Measurements from ENCODE around the gene RBM6.
"Not testable (repeated sequence)": the region's sequence is repeated elsewhere in the genome, so short reads cannot be mapped to it uniquely, and the experiment has no call there.

- not testable (repeated sequence) for TF ChIP-seq REST (IDR thresholded peaks at IDR 0.05; ENCODE audit: low read depth); ZNF274 (IDR thresholded peaks at IDR 0.05; ENCODE audit: low read depth, low read length); POLR2AphosphoS5 (IDR thresholded peaks at IDR 0.05; ENCODE audit: low read depth, low read length); JUND (IDR thresholded peaks at IDR 0.05); POLR2A (IDR thresholded peaks at IDR 0.05; ENCODE audit: borderline replicate concordance, extremely low read depth, insufficient read depth, insufficient read length); EZH2 (IDR thresholded peaks at IDR 0.05)
- TF ChIP-seq, protein P1, sequence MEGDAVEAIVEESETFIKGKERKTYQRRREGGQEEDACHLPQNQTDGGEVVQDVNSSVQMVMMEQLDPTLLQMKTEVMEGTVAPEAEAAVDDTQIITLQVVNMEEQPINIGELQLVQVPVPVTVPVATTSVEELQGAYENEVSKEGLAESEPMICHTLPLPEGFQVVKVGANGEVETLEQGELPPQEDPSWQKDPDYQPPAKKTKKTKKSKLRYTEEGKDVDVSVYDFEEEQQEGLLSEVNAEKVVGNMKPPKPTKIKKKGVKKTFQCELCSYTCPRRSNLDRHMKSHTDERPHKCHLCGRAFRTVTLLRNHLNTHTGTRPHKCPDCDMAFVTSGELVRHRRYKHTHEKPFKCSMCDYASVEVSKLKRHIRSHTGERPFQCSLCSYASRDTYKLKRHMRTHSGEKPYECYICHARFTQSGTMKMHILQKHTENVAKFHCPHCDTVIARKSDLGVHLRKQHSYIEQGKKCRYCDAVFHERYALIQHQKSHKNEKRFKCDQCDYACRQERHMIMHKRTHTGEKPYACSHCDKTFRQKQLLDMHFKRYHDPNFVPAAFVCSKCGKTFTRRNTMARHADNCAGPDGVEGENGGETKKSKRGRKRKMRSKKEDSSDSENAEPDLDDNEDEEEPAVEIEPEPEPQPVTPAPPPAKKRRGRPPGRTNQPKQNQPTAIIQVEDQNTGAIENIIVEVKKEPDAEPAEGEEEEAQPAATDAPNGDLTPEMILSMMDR (IDR thresholded peaks at IDR 0.05 in 2 of 3, conservative IDR thresholded peaks at IDR 0.05 in 1 of 3; ENCODE audit: borderline replicate concordance in 1 of 3, insufficient read depth in 1 of 3, low read depth in 2 of 3, low read length in 2 of 3) = not testable (repeated sequence)
These were observed 7.7 kb upstream of the RBM6 start for GRCh38 chr3:49932281-49932680.
